HG03135 (cell line): Measurements from ENCODE around the gene LPP.

Source experiments
- ATAC-seq: cut with Tn5 transposase; IDR thresholded peaks from one replicate; pipeline ENCODE4 v1.9.1; 2021; ENCODE audit warnings: mild to moderate bottlenecking, moderate library complexity; ENCODE audit not compliant: unreplicated experiment

Gene LPP

GRCh38 chr3:188458756-188459155 is 304.8 kb downstream of the LPP start:
- no peak for ATAC-seq

GRCh38 chr3:188465311-188465710 is 311.4 kb downstream of the LPP start:
- no peak for ATAC-seq

DNA sequence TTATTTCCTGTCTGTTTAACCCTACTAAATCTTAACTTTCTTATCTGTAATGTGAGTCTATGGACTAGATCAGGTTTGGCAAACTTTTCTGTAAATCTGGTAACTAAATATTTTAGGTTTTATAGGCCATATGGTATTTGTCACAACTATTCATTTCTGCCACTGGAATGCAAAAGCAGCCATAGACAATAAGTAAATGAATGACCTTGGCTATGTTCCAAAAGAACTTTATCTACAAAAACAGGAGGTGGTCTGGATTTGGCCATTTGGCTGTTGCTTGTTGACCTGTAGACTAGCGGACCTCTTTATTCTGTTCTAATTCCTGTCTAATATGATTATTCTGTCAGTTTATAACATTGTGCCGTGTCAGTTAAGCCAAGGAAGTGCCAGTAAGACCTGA is 314.2 kb downstream of the LPP start:
- ATAC-seq: no peak

GRCh38 chr3:188468662-188469061 is 314.7 kb downstream of the LPP start:
- no peak for ATAC-seq

- no peak for ATAC-seq
Observed at GRCh38 chr3:188469228-188469885, 315.4 kb downstream of the LPP start.

- no peak for ATAC-seq
Observed at GRCh38 chr3:188470508-188471130, 316.7 kb downstream of the LPP start.

GRCh38 chr3:188471723-188472122 is 317.8 kb downstream of the LPP start:
- no peak for ATAC-seq

GRCh38 chr3:188472336-188472735 is 318.4 kb downstream of the LPP start:
- no peak for ATAC-seq

- no peak for ATAC-seq
Observed at GRCh38 chr3:188473045-188473444, 319.1 kb downstream of the LPP start.

DNA sequence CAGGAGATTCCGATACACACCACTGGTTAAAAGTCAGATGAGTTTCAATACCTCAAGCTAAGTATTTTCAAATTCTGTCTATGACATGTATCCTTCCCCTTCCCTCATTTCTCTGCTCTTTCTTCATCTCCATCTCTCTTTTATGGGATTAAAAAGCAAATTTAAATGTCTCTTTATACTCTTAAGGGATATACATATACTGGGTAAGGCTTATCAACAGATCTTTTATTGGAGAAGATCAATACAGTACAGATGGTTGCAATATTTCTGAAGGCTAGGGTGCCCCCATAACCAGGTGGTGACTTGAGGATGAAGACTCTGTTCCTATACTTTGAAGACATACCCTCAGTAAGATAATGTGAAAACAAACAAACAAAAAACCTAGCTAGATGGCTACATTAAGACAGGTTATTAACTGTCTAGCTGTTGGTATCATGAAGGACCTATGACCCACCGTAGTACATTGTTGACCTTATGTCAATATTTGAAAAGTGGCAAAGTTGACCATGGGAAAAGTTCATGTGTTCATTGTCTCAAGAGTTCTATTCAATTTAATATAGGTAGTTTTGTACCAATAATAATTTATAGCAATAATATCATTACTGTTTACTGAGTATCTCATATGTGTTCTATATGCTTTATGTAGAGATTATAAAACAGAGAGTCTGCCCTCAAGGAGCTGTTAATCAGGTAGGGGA is 319.8 kb downstream of the LPP start:
- no peak for ATAC-seq

- ATAC-seq: no peak
Observed at GRCh38 chr3:188476935-188477334, 323.0 kb downstream of the LPP start.

DNA sequence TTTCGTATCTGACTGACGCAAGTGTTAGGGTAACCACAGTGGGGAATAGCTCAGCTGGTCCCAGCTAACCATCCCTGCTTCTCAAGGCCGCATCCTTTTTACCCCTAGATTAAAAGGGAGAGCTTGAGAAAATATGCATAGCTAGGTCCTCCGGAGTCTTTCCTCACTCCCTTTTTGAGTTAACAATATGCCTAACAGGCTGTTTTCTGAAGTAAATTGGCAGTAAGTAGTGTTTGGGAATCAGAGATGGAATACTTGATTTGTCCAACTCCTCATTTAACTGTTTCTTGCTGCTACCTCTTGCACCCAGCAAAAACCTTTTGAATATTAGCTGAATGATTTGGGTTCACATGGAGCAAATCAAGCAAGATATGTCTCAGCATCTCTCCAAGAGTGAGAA is 326.1 kb downstream of the LPP start:
- no peak for ATAC-seq

DNA sequence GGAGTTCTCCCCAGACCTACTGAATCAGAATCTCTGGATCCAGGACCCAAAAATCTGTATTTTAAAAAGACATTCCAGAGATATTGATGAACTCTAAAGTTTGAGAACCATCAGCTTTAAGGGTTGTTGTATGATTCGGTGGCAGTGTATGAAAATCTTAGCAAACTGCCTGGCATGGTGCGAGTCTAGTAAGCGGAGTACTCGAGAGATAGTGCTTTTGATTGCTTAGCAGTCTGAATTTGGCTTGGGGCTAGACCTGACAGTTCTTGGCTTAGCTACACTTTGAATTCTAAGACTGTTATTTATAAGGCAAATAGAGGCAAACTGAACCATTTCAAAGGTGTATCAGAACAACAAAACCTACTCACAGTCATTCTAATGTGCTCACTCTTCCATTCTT is 329.0 kb downstream of the LPP start:
- ATAC-seq: no peak

GRCh38 chr3:188486126-188486525 is 332.2 kb downstream of the LPP start:
- no peak for ATAC-seq

GRCh38 chr3:188486952-188487351 is 333.0 kb downstream of the LPP start:
- no peak for ATAC-seq

DNA sequence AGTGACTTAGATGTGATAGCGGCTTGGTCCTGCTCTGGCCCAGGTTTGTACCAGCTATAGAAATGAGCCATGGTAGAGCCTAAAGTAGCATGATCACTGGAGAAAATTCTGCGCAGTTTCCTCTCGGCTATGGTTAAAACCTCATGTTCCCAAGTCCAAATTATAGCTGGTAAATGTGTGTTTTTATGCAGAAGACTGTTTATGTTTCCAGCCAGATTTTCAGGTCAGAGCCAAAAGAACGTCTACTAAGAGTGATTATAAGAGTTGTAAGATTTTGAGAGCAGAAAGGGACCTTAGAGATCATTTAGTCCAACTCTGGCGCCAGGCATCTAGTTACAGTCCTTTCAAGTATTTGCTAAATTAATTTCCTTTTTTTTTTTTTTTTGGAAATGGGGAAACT is 333.7 kb downstream of the LPP start:
- no peak for ATAC-seq

- no peak for ATAC-seq
Observed at GRCh38 chr3:188488801-188489200, 334.8 kb downstream of the LPP start.

DNA sequence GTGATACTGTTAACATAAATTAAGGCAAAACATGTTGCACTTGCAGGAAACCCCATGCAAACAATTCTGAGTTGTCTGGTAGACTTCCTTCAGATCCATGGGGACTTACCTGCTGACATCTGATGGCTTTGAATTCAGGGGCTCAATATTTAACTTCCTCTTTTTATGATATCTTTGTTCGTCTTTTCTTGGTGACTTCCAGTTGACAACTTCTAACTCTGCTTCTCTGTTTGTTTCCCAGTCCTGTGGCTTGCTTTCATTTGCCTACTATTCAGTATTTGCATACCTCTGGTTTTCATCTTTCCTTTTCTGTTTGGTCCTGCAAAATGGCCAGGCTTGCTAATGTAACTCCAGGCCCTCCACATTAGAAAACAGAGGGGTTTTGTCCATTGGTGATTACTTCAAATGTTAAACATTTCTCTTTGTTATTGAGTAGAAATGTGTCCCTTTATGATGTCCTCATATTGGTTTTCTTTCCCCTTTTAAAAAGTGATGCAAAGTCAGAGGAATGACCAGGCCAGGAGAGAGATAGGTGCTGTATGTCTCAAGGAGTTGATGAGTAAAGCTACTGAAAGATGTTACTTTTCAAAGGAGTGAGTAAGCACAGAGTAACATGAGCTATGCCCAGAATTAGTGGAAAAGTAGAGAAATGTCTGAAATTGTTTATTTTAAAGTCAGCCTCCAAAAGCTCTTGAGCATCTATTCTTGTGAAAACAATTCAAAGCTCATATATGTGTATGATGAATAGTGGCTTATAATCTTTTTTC is 335.9 kb downstream of the LPP start:
- ATAC-seq: peak; percentile 63

DNA sequence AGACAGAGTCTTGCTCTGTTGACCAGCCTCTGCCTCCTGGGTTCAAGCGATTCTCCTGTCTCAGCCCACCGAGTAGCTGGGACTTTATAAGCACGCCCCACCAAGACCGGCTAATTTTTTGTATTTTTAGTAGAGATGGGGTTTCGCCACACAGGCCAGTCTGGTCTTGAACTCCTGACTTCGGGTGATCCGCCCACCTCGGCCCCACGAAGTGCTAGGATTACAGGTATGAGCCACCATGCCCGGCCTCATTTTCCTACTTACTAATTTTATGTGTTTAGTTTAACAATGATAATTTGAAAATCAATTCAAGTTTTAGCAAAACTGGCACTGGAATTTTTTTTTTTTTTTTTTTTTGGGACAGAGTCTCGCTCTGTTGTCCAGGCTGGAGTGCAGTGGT is 336.5 kb downstream of the LPP start:
- ATAC-seq: no peak

GRCh38 chr3:188491276-188491687 is 337.3 kb downstream of the LPP start:
- ATAC-seq: no peak

GRCh38 chr3:188496390-188496789 is 342.4 kb downstream of the LPP start:
- ATAC-seq: no peak

DNA sequence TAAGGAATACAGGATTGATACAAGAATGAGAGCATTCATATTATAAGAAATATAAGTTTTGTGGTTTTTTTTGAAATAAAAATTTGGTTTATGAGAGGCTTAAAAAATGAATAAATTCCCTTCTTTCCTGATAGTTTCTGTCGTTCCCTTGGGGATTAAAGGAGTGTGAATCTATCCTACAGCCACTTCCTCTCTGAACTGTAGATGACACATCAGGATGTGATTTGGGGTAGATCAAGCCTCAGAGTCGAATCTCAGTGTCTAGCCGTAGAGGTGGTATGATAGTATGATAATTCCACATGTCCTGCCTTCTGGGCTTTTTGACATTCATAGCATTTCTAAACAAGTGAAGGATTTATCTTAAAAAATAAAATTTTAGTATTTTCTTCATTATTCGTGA is 343.1 kb downstream of the LPP start:
- no peak for ATAC-seq
